GM12875 (cell line): ENCODE data around the gene SULT1A1.
"Not testable (repeated sequence)": the region's sequence is repeated elsewhere in the genome, so short reads cannot be mapped to it uniquely, and the experiment has no call there.

Experiments
- H3K4me3 ChIP-seq: one replicate; pipeline ENCODE4 v1.5.1; 2011; ENCODE audit warnings: low read depth, low read length, control low read depth
- CTCF ChIP-seq: IDR thresholded peaks from 2 replicates; pipeline ENCODE4 v1.5.1; 2011; ENCODE audit warnings: low read depth, mild to moderate bottlenecking, control low read depth, inconsistent platforms, low read length, moderate library complexity, borderline replicate concordance; ENCODE audit not compliant: insufficient read depth

The SULT1A1 gene

GRCh38 chr16:28569021-28569420, 40.8 kb downstream of the SULT1A1 start:
- no peak overlapping the region for H3K4me3 ChIP-seq
- no peak for TF ChIP-seq CTCF

- no peak for TF ChIP-seq CTCF
- H3K4me3 ChIP-seq: no peak overlapping the region
Observed at GRCh38 chr16:28567292-28567691, 42.6 kb downstream of the SULT1A1 start.

- H3K4me3 ChIP-seq: not testable (repeated sequence)
Observed at GRCh38 chr16:28566233-28566925, 43.5 kb downstream of the SULT1A1 start.

- TF ChIP-seq CTCF: no peak
- H3K4me3 ChIP-seq: no peak overlapping the region
Observed at GRCh38 chr16:28563218-28563617, 46.6 kb downstream of the SULT1A1 start.

GRCh38 chr16:28562199-28562598, 47.6 kb downstream of the SULT1A1 start:
- H3K4me3 ChIP-seq: no peak overlapping the region
- TF ChIP-seq CTCF: no peak

- TF ChIP-seq CTCF: no peak
- H3K4me3 ChIP-seq: no peak overlapping the region
Observed at GRCh38 chr16:28561557-28562187, 48.2 kb downstream of the SULT1A1 start.

- TF ChIP-seq CTCF: no peak
- no peak overlapping the region for H3K4me3 ChIP-seq
Observed at GRCh38 chr16:28558456-28558855, 51.4 kb downstream of the SULT1A1 start.

- TF ChIP-seq CTCF: no peak
- H3K4me3 ChIP-seq: no peak overlapping the region
Observed at GRCh38 chr16:28556914-28557320, 52.9 kb downstream of the SULT1A1 start.
